Testis (tissue), 2 donors: Measurements from ENCODE around the gene MYLK4.

Experiments
- POLR2A ChIP-seq: fragments of 450-650 bp; IDR thresholded peaks from one replicate; pipeline ENCODE4 v1.6.1; 2017; ENCODE audit warnings: antibody characterized with exemption, mild to moderate bottlenecking, moderate library complexity
- TF ChIP-seq, protein P1 (sequence below), 3 experiments: fragments of 450-650 bp in 2 of 3; fragments of 200-600 bp in 1 of 3; sonication (generic) in 1 of 3; IDR thresholded peaks; one replicate each; pipeline ENCODE4 v1.5.1; 2016 to 2019; ENCODE audit warnings: antibody characterized with exemption in 3 of 3, mild to moderate bottlenecking in 2 of 3, moderate library complexity in 1 of 3

GRCh38 chr6:2756241-2756640 lies 5.5 kb upstream of the MYLK4 start:
- TF ChIP-seq, protein P1, sequence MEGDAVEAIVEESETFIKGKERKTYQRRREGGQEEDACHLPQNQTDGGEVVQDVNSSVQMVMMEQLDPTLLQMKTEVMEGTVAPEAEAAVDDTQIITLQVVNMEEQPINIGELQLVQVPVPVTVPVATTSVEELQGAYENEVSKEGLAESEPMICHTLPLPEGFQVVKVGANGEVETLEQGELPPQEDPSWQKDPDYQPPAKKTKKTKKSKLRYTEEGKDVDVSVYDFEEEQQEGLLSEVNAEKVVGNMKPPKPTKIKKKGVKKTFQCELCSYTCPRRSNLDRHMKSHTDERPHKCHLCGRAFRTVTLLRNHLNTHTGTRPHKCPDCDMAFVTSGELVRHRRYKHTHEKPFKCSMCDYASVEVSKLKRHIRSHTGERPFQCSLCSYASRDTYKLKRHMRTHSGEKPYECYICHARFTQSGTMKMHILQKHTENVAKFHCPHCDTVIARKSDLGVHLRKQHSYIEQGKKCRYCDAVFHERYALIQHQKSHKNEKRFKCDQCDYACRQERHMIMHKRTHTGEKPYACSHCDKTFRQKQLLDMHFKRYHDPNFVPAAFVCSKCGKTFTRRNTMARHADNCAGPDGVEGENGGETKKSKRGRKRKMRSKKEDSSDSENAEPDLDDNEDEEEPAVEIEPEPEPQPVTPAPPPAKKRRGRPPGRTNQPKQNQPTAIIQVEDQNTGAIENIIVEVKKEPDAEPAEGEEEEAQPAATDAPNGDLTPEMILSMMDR (IDR thresholded peaks at IDR 0.05), result no peak
- TF ChIP-seq POLR2A, result no peak
